Ovary (tissue), 9 donors: Measurements from ENCODE around the gene VENTX. TPM values are rescaled to one million over a fixed set of nuclear protein-coding genes. Genes with fewer than 3 reads are reported as not detected.

Experiments used
- DNase-seq, 5 donors: peaks; one replicate each; pipeline ENCODE4 v3.0.0-alpha.2; 2019 to 2020
- H3K27ac ChIP-seq, 2 donors: fragments of 200-600 bp; one replicate each; pipeline versions ENCODE4 v1.5.1 to v1.8.0; 2019 to 2022
- H3K27me3 ChIP-seq: fragments of 200-600 bp; one replicate; pipeline ENCODE4 v1.8.0; 2022
- H3K36me3 ChIP-seq: fragments of 200-600 bp; sonication (generic); one replicate; pipeline ENCODE4 v1.5.1; 2019
- H3K4me1 ChIP-seq: one replicate; pipeline ENCODE4 v1.8.1; 2013; ENCODE audit warnings: mild to moderate bottlenecking, moderate library complexity; ENCODE audit not compliant: insufficient read depth
- H3K4me3 ChIP-seq: fragments of 200-600 bp; sonication (generic); one replicate; pipeline ENCODE4 v1.5.1; 2017
- H3K9me3 ChIP-seq, 2 donors: fragments of 200-600 bp in 1 of 2; sonication (generic) in 1 of 2; one replicate each; pipeline versions ENCODE4 v1.5.1 to v1.8.1; 2013 to 2019; ENCODE audit warnings: mild to moderate bottlenecking in 1 of 2, moderate library complexity in 1 of 2
- CTCF ChIP-seq, 3 donors: fragments of 450-650 bp in 2 of 3; fragments of 200-600 bp in 1 of 3; IDR thresholded peaks; one replicate each; pipeline versions ENCODE4 v1.5.1 to v1.8.0; 2016 to 2022; ENCODE audit warnings: antibody characterized with exemption in 3 of 3, mild to moderate bottlenecking in 1 of 3
- EP300 ChIP-seq: sonication (generic); formaldehyde crosslinking; IDR thresholded peaks from one replicate; pipeline ENCODE4 v1.6.1; 2017; ENCODE audit warnings: antibody characterized with exemption
- POLR2A ChIP-seq: fragments of 450-650 bp; IDR thresholded peaks from one replicate; pipeline ENCODE4 v1.6.1; 2017; ENCODE audit warnings: antibody characterized with exemption, mild to moderate bottlenecking, moderate library complexity
- WGBS, 3 donors: extraction: QIAGEN DNeasy Blood & Tissue Kit in 1 of 3; methylation state at CpG; one replicate each; pipeline versions ENCODE4 v1.1.5 to v1.1.7; 2013 to 2017; 5-methylcytosine and 5-hydroxymethylcytosine counted together
- intact Hi-C, 4 donors: fragments of 100-400 bp; cut with DNase I; formaldehyde crosslinking; loops; one replicate each; pipeline versions ENCODE4 v1.11.0 to v1.15.1; 2022 to 2023
- polyA plus RNA-seq, 2 donors: library from polyadenylated mRNA; stranded (reverse); fragments of 200-250 nt in 1 of 2; fragments of 350-450 nt in 1 of 2; fragmentation: Illumina TruSeq in 1 of 2; extraction: RNeasy Lipid Tissue Mini Kit (QIAGEN cat#74804) in 1 of 2; gene quantifications; one replicate each; pipeline ENCODE4 v1.2.3, GENCODE V29; 2013 to 2014
- total RNA-seq, 7 donors: library from RNA; depleted of rRNA in 2 of 7; stranded (reverse); fragments of >200 nt in 2 of 7; fragmentation: NEBNext Ultra II Directional in 3 of 7; extraction: Animal tissue kit (Norgen Biotek cat#: 25700) in 3 of 7; gene quantifications; one replicate each; pipeline versions ENCODE4 v1.1.0 to v1.2.4, GENCODE V29; 2016 to 2023
- donor health status: DM: no; HTN: no; CAD: no; lungs with moderate emphysema.
- donor health status: DM: no; HTN: no; CAD: no.
- donor health status: Bipolar disorder and iron deficiency.
- donor health status: DM: yes; HTN: yes; CAD: no.
- donor health status: DM: no; HTN: no; CAD: no.
- donor health status: DM: yes; HTN: yes; CAD: no.

VENTX gene
- total and polyA plus RNA-seq, 9 donors = 0.23 to 2.2 (median 0.83) TPM

GRCh38 chr10:133277993-133278576, 40.4 kb downstream of the VENTX start:
- Histone ChIP-seq H3K9me3 (no peaks in the 10 kb centered on the region), H3K36me3 (no peaks in the 10 kb centered on the region), H3K4me1 (no peaks in the 10 kb centered on the region), H3K27me3 (no peaks in the 10 kb centered on the region), H3K27ac (no peak overlapping the region), H3K4me3 (no peak overlapping the region)
- no peak for TF ChIP-seq POLR2A
- no peak for TF ChIP-seq EP300
- no peak for TF ChIP-seq CTCF (IDR thresholded peaks at IDR 0.05)
- intact Hi-C loops = no loop called here
- DNase-seq = no peak
- WGBS, 3 donors = 68 to 78% (median 77%) methylated on average over 11 to 12 of the region's 12 CpGs

- TF ChIP-seq EP300 (no peak), POLR2A (no peak), CTCF (IDR thresholded peaks at IDR 0.05) (no peak)
- Histone ChIP-seq H3K27ac (no peak overlapping the region), H3K36me3 (no peaks in the 10 kb centered on the region), H3K4me3 (no peak overlapping the region), H3K9me3 (no peaks in the 10 kb centered on the region), H3K27me3 (no peaks in the 10 kb centered on the region), H3K4me1 (no peaks in the 10 kb centered on the region)
- intact Hi-C loops = no loop called here
- DNase-seq = no peak
- WGBS, 3 donors = 66 to 72% (median 67%) methylated on average over 18 to 19 of the region's 19 CpGs
These were observed 41.1 kb downstream of the VENTX start for GRCh38 chr10:133278577-133279265.

GRCh38 chr10:133279326-133280226, 41.9 kb downstream of the VENTX start:
- Histone ChIP-seq H3K27ac (no peak overlapping the region), H3K4me3 (no peak overlapping the region), H3K36me3 (no peaks in the 10 kb centered on the region), H3K27me3 (no peaks in the 10 kb centered on the region), H3K4me1 (no peaks in the 10 kb centered on the region), H3K9me3 (no peaks in the 10 kb centered on the region)
- TF ChIP-seq POLR2A = no peak
- no peak for TF ChIP-seq CTCF (IDR thresholded peaks at IDR 0.05)
- TF ChIP-seq EP300 = no peak
- DNase-seq = no peak
- intact Hi-C loops = no loop called here
- WGBS, 3 donors = 83 to 88% (median 84%) methylated on average over 24 of the region's 24 CpGs

GRCh38 chr10:133280391-133281059, 42.9 kb downstream of the VENTX start:
- WGBS, 3 donors = 90 to 95% (median 91%) methylated on average over 10 of the region's 10 CpGs
- no peak overlapping the region for H3K4me3 ChIP-seq
- intact Hi-C loops = no loop called here
- H3K27me3 ChIP-seq = no peaks in the 10 kb centered on the region
- no peaks in the 10 kb centered on the region for H3K4me1 ChIP-seq
- H3K36me3 ChIP-seq = no peaks in the 10 kb centered on the region
- TF ChIP-seq CTCF (IDR thresholded peaks at IDR 0.05) = no peak
- TF ChIP-seq POLR2A = no peak
- no peak for TF ChIP-seq EP300
- no peak for DNase-seq
- H3K9me3 ChIP-seq = no peaks in the 10 kb centered on the region
- no peak overlapping the region for H3K27ac ChIP-seq
